DMS 273 (cell line): Measurements from ENCODE around the gene TCOF1.

Source experiments
- DNase-seq: peaks from one replicate; lab custom pipeline; 2025; ENCODE audit not compliant: unreplicated experiment; lab: John Stamatoyannopoulos, UW

The TCOF1 gene

DNA sequence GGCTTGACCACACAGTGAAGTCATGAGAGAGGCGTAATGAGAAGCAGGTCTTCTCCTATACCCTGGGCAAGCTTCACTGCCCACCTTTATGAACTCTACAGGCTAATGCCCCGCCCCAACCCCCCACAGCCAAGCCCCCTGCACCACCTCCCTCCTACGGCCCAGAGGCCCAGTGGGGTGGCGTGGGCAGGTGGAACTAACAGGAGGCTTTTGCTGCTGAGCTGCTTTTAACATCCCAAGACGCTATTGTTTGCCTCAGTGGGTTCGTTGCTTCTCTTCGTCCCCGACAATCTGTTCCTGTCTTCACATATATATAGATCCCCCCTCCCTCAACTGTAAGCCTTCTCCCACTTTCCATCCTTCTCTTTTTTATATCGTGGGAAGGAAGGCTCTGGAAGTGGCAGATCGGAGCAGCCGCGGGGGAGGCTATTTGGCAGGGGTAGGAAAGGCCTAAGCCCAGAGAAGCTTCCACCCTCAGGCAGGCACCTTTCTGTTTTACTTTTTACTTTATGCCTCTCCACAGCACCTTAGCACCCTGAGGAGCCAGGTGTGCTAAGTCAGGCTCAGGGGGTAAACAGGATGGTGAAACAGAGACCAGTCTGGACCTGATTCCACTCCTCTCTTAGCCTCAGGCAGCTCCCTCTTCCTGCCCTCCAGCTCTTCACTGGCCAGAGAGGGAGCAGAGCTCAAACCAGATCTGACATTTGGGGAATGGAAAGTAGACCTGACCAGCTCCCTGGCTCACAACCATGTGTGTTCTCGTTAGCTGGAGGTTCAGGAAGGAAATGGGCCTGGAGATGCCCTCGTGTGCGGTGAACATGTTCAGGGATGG, 28.7 kb downstream of the TCOF1 start:
- no peak for DNase-seq

DNA sequence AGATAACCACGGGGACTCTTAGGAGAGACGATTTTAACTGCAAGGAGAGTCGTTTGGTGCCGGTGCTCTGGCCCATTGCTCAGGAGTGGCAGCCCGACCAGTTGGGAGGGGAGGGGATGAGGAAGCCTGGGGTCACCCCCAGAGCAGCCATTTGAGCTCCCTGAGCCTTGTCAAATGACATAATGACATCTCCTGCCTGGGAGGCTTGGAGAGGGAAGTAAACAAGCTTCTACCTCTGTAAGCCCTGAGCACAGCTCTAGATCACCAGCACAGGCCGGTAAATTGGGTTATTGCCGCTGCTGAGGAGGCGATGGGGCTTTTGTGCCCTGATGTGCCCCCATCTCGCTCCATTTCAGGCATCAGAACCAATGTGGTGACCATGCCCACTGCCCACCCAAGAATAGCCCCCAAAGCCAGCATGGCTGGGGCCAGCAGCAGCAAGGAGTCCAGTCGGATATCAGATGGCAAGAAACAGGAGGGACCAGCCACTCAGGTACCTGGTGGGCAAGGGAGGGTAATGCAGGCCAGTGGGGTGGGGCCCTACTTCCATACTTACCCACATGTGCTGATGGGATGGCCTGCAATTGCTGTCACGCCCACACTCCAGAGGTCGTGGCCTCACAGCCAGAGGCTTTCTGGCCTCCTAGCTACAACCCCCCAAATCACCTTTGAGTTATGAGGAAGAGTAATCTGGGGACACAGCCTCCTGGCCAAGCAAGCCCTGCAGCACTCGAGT, 32.2 kb downstream of the TCOF1 start:
- no peak for DNase-seq

DNA sequence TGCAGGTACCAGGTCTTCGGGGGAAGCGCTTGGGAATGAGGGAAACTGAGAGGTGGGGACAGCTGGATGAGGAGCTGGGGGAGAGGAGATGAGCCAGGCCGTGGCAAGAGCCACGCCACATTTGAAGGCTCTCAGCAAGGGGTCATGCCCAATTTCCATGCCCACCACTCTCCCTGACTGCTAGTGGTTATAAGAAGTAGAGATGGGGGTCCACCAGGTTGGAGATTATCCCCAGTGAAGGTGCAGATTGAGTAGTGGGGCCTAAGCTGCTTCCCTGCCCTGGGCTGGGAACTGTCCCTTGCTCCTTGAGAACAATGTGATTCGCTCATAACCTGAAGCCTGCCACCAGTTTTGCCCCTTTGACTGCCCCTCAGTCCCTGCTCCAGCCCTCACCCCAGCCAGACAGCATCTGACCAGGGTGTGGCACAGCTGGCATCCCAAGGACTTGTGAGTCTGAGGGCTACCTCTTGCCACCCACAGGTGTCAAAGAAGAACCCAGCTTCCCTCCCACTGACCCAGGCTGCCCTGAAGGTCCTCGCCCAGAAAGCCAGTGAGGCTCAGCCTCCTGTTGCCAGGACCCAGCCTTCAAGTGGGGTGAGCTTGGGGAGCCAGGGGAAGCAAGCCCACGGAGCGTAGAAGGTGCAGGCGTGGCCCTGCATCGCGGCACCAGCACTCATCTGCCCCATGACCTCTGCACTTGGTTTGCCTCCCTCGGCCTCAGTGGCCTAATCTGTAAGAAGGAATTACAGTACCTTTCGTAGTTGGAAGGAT, 33.8 kb downstream of the TCOF1 start:
- no peak for DNase-seq

DNA sequence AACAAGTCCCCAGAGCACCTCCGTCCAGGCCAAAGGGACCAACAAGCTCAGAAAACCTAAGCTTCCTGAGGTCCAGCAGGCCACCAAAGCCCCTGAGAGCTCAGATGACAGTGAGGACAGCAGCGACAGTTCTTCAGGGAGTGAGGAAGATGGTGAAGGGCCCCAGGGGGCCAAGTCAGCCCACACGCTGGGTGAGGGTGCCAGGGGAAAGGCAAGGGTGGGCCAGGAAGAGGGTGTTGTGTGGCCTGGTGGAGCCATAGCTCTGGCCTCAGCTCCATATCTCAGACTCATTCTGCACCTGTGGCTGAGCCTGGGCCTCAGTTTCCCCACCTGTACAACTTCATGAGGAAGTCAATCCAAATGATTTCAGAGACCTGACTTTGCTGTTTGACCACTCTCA, 34.5 kb downstream of the TCOF1 start:
- DNase-seq: no peak

DNA sequence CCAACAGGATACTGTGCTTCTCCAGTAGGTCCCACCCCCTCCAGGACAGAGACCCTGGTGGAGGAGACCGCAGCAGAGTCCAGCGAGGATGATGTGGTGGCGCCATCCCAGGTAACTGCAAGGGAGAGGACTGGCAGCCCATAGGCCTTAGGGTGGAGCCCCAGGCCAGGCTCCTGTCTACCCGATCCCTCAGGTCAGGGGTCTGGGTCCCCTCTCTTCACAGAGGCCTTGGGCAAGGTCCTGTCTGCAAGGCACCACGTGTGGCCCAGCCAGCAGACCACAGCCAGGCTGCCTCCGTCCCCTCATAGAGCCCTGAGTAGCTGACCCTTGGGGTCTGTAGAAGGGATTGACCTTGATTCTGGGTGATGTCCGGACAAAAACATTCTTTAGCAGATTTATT, 35.2 kb downstream of the TCOF1 start:
- no peak for DNase-seq

DNA sequence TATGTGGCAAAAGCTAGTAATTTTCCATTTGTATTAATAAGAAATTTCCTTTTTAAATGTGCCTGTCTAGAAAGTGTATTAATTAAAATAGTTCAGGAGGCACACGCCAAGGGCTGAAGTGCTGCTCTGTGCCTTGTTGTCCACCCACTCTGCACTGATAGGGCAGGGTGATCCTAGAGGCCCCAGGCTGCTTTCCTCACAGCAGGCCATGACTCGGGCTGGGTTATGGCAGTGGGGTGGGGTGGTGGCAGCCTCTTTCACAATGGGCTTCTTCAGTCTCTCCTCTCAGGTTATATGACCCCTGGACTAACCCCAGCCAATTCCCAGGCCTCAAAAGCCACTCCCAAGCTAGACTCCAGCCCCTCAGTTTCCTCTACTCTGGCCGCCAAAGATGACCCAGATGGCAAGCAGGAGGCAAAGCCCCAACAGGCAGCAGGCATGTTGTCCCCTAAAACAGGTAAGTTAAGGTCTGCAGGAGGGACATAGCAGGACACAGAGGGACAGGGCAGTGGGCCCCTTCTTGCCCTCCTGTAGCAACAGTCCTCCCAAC, 35.7 kb downstream of the TCOF1 start:
- no peak for DNase-seq

- no peak for DNase-seq
These were observed 36.6 kb downstream of the TCOF1 start for GRCh38 chr5:150394131-150394530.

- no peak for DNase-seq
These were observed 37.6 kb downstream of the TCOF1 start for GRCh38 chr5:150394912-150395687.

DNA sequence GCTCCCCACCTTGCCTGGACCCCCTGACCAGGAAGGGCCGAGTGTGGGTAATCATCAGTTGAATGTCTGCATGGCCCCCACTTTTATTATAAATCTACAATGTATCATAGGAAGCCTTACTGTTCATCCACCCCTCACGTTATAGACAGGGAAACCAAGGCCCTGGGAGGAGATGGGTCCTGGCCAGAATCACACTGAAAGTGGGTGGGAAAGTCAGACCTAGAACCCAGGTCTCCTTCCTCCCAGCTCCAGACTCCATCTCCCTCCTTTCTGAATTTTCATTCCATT, 38.1 kb downstream of the TCOF1 start:
- DNase-seq: no peak

DNA sequence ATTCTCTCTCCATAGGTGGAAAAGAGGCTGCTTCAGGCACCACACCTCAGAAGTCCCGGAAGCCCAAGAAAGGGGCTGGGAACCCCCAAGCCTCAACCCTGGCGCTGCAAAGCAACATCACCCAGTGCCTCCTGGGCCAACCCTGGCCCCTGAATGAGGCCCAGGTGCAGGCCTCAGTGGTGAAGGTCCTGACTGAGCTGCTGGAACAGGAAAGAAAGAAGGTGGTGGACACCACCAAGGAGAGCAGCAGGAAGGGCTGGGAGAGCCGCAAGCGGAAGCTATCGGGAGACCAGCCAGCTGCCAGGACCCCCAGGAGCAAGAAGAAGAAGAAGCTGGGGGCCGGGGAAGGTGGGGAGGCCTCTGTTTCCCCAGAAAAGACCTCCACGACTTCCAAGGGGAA, 38.8 kb downstream of the TCOF1 start:
- DNase-seq: no peak

GRCh38 chr5:150397146-150397781, 39.8 kb downstream of the TCOF1 start:
- no peak for DNase-seq

- no peak for DNase-seq
These were observed 40.6 kb downstream of the TCOF1 start for GRCh38 chr5:150397782-150398721.

- DNase-seq: peak; percentile 75
These were observed 41.4 kb downstream of the TCOF1 start for GRCh38 chr5:150398722-150399523.

DNA sequence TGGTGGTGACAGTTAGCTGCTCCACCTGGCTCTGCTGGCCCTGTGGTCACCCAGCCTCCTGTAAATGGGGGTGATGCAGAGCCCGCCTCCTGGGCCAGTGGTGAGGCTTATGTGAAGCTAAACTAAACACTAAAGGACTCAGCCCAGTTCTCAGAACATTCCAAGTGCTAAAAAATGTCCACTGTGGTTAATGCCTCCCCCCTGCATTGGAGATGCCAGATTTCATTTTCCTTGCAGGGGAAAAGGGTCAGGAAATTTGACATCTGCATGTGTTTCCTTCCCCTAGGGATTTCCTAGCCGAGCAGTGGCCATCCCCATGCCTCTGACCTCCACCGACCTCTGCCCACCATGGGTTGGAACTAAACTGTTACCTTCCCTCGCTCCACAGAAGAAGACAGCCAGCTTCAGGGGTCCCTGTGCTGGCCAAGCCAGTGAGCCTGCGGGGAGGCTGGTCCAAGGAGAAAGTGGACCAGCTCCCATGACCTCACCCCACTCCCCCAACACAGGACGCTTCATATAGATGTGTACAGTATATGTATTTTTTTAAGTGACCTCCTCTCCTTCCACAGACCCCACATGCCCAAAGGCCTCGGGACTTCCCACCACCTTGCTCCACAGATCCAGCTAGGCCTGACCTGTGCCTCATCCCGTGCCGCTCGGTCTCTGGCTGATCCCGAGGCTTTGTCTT, 42.2 kb downstream of the TCOF1 start:
- no peak for DNase-seq

DNA sequence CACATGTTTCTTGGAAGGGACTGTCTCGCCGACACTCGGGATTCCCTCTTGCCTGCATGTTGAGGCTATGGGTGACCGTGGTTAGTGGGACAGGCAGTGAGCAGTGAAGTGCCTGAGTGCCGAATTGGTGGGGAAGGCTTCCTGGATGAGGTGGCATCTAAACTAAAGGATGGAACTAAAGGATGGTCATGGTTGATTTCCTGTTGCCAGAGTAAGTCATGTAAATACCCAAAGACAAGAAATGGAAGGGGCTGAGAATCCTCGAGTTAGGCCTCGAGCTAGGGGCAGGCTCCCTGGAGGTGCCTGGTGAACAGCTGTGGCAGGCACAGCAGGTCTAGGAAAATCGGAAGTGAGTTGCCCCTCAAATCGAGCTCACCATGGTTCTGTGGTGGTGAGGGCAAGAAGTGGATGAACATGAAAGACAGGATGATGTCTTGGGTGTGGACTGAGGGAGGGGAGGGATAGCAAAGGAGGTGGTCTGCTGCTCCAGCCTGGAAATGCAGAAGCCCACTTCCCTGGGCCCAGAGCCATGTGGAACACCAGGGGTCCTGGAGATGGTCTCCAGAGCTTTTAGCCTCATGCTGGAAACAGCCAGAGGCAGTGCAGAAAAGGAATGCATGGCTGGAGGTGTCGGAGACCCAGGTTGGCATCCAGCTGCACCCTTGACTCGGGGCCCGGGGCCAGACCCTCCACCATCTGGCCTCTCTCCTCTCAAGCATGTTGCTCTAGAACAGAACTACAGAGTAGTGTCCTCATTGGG, 43.0 kb downstream of the TCOF1 start:
- DNase-seq: peak; percentile 63

- peak; percentile 59 for DNase-seq
These were observed 43.5 kb downstream of the TCOF1 start for GRCh38 chr5:150401076-150401375.
